Stimulated activated CD4-positive, alpha-beta T cell treated with anti-CD3 and anti-CD28 coated beads, TNF-alpha, amount 100 ng/mL, for 1 hour (primary cell): Measurements from ENCODE around the gene KLF11.
"Not testable (repeated sequence)": the region's sequence is repeated elsewhere in the genome, so short reads cannot be mapped to it uniquely, and the experiment has no call there.

Experiments used
- DNase-seq, 3 donors: peaks; one replicate each; pipeline ENCODE4 v3.0.0-alpha.2; 2020; ENCODE audit warnings: low read depth in 3 of 3, low spot score in 1 of 3

KLF11 gene

GRCh38 chr2:10083692-10084211, 40.4 kb downstream of the KLF11 start:
- DNase-seq: no peak

DNA sequence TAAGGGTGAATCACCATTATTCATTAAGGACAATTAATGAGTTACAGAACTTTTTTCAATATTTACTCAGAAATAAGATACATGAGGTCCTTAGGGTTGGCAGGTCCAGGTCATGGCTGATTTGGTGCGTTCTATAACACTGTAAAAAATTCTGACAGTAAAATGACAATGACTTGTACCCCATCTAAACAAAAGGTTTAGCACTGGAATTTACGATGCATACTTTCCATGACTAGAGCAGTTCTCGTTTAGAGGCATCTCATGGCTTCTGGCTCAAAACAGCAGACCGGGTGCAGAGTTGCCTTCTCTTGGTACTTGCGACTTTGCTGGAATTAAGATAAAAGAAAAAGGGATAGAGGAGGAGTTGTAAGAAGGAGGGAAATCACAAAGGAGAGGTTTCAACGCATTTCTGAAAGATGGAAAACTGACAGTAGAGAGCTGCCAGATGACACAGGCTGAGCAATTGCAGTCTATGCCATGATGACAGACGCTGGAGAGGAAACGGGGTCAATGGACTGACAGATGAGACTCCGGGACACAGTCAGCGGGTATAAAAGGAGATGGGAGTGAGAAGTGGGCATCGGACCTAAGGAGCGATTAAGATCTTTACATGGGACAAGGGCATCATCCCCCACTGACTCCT, 41.0 kb downstream of the KLF11 start:
- DNase-seq: no peak

- no peak for DNase-seq
These were observed 41.8 kb downstream of the KLF11 start for GRCh38 chr2:10085043-10085667.

GRCh38 chr2:10085668-10086059, 42.3 kb downstream of the KLF11 start:
- DNase-seq: no peak

DNA sequence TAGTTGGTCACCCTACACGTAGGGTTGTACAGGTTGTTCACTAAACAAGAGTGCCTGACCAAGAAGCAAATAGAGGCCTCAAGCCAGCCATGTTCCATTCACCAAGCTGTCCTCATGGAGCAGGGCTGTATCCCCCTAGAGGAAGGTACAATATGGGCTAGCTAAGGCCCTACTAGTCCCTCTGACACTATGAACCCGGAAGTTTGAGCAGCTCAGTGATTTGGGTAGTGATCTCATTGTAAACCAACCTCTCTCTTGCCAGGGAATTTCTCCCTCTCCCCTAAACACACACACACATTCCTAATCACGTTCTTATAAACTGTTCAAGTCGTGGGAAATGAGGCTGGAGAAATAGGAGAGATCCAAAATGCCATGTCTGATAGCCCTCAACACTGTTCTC, 43.6 kb downstream of the KLF11 start:
- no peak for DNase-seq

DNA sequence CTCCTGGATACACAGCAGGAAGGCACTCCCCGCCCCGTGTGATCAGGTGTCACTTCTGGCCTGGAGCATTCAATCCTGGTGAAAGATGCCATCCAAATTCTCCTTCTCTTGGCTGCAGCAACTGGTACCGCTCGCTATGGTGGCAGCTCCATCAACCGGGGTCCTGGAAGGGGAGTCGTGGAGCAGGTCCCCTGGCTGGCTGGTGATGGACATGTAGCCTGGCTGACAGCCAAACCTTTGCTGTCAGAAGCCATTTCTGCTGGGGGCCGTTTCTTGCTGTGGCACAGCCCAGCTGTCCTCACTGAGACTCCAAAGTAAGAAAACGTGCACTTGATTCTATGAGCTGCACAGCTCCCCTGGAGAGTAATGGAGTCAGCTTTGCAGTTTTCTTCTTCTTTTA, 44.0 kb downstream of the KLF11 start:
- no peak for DNase-seq

DNA sequence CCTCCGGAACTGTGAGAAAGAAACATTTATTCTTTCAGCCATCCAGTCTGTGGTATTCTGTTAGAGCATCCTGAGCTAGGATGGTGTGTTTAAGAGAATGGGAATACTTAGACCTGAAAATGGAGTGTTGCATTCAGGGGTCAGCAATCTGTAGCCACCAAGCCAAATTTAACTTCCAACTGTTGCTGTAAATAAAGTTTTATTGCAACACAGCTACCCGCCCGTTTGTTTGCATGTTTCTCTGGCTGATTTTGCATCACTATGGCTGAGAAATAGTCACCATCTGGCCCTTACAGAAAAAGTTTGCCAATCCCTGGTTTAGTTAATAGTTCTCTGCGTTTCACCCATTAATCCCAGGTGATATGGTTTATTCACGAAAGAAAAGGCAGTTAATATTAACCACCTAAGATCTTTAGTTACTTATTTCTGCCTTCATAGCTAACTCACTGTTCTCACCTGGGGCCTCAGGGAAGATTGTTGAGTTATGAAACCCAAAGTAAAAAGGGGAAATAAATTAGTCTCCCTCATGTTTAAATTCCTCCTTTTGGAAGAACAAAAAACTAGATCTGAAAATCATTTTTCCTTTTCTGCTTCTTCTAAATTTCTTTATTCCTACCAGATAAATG, 46.3 kb downstream of the KLF11 start:
- DNase-seq: no peak

- no peak for DNase-seq
These were observed 48.0 kb downstream of the KLF11 start for GRCh38 chr2:10091182-10091888.

- not testable (repeated sequence) for DNase-seq
These were observed 48.5 kb downstream of the KLF11 start for GRCh38 chr2:10091889-10092244.

- no peak for DNase-seq
These were observed 51.0 kb downstream of the KLF11 start for GRCh38 chr2:10094271-10094814.

DNA sequence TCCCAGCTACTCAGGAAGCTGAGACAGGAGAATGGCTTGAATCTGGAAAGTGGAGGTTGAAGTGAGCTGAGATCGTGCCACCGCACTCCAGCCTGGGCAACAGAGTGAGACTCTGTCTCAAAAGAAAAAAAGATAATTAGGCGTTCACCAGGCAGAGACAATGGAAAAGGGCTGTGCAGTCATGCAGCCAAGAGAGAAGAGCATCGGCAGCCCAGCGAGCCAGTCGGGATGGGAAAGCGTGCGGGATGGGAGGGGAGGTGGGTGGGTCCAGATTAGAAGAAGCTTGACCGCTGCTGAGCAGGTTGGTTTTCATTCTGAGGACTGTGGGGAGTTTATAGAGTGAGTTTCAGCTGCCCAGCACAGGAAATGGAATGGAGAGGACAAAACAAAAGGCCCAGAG, 51.8 kb downstream of the KLF11 start:
- no peak for DNase-seq

DNA sequence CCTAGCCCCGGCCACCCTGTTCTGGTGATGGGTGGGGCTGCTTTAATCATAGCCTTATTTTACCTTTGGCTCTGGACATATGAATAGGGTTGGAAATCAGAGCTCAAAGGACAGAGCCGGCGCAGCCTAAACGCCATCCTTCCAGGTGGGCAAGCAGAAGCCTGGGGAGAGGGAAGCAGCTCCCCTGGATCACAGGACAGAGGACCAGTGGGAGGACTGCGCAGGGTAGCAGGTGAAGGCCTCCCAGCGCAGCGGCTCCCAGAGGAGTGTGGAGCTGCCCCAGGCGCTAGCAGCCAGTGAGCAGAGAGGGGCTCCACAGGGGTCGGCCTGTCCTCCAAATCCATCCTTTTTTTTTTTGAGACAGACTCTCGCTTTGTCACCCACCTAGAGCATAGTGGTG, 53.3 kb downstream of the KLF11 start:
- DNase-seq: no peak

GRCh38 chr2:10097352-10098148, 54.2 kb downstream of the KLF11 start:
- DNase-seq: no peak

- DNase-seq: no peak
These were observed 58.1 kb downstream of the KLF11 start for GRCh38 chr2:10101491-10101890.

- no peak for DNase-seq
These were observed 59.8 kb downstream of the KLF11 start for GRCh38 chr2:10103179-10103578.
